GM13977 (cell line): ENCODE data around the gene ADCY9.
"Not testable (repeated sequence)": the region's sequence is repeated elsewhere in the genome, so short reads cannot be mapped to it uniquely, and the experiment has no call there.

Experiments used
- DNase-seq: peaks from one replicate; pipeline ENCODE4 v3.0.0; 2012; ENCODE audit warnings: low spot score
- in situ Hi-C: fragments of 300-500 bp; cut with MboI; formaldehyde crosslinking; loops from one replicate; pipeline ENCODE4 v1.12.0; 2022; ENCODE audit warnings: low sequenced_read_pairs, low pct_unique_long_range_greater_than_20kb, mixed read lengths, inconsistent platforms; ENCODE audit not compliant: unreplicated experiment
- TF ChIP-seq, protein P1 (sequence below): IDR thresholded peaks from 2 replicates; pipeline ENCODE4 v1.5.1; 2012; ENCODE audit warnings: mild to moderate bottlenecking, control low read depth; ENCODE audit not compliant: insufficient read depth; ENCODE audit errors: extremely low read depth, missing control alignments

ADCY9 gene

DNA sequence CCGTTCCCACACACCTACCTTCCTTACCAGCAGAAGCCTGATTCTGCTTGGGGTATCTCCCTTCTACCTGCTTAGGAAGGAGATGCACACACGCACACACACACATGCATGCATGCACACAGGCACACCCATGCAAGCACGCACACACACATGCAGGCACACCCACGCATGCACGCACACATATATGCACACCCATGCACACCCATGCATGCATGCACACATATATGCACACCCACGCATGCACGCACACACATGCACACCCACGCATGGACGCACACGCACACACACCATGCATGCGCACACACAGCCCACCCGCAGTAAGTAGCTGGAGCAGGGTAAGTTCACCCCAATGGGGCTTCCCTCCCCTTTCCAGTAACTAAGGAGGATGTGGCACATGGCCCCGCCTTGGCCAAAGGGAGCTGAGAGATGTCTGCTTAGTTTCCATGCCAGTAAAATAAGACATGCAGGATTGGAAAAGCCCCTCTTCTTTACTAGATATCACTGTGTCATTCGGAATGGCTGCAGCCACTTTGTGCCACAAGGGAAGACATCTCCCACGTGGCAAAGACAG lies 33.7 kb downstream of the ADCY9 start:
- in situ Hi-C loops = no loop called here
- DNase-seq = no peak
- TF ChIP-seq, protein P1, sequence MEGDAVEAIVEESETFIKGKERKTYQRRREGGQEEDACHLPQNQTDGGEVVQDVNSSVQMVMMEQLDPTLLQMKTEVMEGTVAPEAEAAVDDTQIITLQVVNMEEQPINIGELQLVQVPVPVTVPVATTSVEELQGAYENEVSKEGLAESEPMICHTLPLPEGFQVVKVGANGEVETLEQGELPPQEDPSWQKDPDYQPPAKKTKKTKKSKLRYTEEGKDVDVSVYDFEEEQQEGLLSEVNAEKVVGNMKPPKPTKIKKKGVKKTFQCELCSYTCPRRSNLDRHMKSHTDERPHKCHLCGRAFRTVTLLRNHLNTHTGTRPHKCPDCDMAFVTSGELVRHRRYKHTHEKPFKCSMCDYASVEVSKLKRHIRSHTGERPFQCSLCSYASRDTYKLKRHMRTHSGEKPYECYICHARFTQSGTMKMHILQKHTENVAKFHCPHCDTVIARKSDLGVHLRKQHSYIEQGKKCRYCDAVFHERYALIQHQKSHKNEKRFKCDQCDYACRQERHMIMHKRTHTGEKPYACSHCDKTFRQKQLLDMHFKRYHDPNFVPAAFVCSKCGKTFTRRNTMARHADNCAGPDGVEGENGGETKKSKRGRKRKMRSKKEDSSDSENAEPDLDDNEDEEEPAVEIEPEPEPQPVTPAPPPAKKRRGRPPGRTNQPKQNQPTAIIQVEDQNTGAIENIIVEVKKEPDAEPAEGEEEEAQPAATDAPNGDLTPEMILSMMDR = no peak

DNA sequence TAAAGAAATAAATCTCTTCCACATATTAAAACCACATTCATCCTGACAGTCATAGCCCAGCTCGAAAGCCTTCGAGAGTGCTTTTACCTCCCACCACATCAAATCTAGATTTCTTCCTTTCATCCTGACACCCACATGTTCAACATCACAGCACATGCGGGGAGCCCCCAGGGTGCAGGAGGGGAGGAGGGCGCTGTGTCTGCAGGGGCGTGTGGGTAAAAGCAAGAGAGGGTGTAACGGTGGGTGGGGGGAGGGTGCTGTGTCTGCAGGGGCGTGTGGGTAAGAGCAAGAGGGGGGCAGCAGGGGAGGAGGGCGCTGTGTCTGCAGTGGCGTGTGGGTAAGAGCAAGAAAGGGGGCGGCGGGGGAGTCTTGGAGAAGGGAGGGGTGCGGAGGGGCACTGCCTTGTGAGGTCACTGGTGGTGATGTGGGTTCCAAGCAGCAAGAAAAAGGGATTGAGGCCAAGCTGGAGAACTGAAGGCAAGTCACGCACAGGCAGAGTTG lies 34.7 kb downstream of the ADCY9 start:
- in situ Hi-C loops = no loop called here
- TF ChIP-seq, protein P1 = no peak
- no peak for DNase-seq

DNA sequence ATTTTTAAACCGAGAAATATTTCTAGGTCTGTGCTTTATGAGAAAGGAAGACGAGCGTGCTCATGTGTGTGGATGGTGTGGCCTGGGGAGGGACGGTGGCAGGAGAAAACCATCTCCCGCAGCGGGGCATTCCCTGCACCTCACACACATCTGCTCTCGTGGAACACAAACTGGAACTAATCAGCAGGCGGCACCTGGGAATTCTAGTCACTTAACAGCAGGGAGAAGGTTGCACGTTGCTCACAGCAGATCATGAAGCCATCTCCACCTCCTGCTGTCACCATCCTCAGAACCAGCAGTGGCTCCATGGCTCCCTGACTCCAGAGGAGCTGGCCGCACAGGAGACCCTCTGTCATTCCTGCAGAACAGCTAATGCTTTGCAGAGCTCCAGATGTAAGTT lies 35.2 kb downstream of the ADCY9 start:
- DNase-seq = no peak
- TF ChIP-seq, protein P1 = no peak
- in situ Hi-C loops = no loop called here

DNA sequence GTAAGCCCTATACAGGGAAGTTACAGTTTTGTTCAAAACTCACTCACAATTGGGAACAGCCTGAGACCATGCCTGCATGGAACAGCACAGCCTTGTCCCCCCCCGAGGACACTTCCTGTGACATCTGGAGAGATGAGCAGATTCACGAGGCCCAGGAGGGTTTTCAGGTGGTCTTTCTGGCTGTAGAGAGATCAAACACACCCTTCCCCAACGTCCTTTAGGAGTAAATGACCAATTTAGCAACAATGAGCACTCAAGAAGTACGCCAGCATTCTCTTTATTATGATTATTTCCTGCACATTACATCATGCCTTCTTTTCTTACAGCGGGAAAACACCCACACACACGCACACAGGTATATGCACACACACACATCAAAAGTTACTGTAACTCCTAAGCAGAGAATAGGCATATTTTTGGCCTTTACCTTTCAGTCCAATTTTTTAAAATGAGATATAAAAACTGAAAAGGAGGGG lies 39.0 kb downstream of the ADCY9 start:
- TF ChIP-seq, protein P1 = no peak
- no peak for DNase-seq
- in situ Hi-C loops = no loop called here

DNA sequence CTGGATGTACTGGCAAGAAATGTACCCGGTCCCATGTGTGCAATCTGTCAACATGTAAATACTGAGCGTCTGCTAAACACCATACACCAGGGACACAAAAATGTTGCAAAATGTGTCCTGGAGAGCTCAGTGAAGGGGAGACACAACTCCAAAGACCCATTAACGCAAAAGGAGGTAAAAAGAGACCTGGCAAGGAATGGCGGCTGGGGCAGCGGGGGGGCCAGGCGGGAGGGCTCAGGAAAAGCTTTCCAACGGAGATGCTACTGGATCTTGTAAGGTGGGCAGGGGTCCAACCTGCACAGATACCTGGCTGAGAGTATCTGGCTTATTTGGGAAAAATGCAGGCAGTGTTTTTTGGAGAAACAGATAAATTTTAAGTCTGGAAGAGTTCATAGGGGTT lies 40.7 kb downstream of the ADCY9 start:
- DNase-seq = no peak
- in situ Hi-C loops = no loop called here

DNA sequence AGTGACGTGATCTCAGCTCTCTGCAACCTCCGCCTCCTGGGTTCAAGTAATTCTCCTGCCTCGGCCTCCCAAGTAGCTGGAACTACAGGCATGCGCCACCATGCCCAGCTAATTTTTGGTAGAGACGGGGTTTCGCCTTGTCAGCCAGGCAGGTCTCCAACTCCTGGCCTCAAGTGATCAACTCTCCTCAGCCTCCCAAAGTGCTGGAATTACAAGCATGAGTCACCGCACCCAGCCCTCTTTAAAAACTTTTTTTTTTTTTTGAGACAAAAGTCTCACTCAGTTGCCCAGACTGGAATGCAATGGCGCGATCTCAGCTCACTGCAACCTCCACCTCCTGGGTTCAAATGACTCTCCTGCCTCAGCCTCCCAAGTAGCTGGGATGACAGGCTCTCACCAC lies 43.1 kb downstream of the ADCY9 start:
- in situ Hi-C loops, DNase-seq: not testable (repeated sequence)

More for the DNA sequence above, 40.7 kb downstream of the ADCY9 start:
- TF ChIP-seq, protein P1 = no peak

DNA sequence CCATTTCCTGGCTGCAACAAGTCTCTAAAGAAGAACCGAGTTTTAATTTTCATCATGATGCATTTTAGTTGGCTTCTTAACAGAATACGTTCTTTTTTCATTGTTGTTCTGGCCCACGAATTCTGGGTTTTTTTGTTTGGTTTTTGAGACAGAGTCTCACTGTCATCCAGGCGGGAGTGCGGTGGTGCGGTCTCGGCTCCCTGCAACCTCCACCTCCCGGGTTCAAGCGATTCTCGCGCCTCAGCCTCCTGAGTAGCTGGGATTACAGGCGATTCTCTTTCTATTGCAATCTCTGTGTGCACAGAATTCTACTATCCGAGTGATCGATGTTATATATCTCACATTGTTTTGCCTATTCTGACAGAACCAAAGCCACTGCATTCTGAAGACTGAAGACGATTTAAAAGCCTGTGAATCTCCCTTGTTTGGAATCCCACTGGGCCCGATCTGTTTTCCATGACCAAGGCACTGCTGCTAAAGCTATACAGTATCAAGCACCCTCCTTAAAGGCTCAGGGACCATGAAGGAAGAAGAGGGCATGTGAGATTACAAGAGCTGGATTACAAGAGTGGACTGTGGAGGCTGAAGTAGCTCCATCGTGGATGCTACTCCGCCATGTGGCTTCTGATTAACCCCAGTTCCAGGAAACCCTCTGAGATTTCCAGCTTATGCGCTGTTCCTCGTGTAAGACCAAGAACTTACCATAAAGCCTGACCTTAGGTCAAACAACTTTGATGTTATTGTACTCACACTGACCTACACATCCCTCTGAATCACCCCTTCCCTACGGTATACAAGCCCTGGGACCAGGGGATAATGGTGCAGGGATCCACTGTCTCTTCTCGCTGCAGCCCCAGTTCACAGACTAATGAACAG lies 44.3 kb downstream of the ADCY9 start:
- TF ChIP-seq, protein P1 = no peak
- no peak for DNase-seq
- in situ Hi-C loops = no loop called here
